NCI-H128 (cell line): ENCODE data around the gene CDKN3.
"Not testable (repeated sequence)": the region's sequence is repeated elsewhere in the genome, so short reads cannot be mapped to it uniquely, and the experiment has no call there.

ENCODE experiments used
- DNase-seq: peaks from one replicate; lab custom pipeline; 2025; ENCODE audit not compliant: unreplicated experiment; lab: John Stamatoyannopoulos, UW

CDKN3 gene

DNA sequence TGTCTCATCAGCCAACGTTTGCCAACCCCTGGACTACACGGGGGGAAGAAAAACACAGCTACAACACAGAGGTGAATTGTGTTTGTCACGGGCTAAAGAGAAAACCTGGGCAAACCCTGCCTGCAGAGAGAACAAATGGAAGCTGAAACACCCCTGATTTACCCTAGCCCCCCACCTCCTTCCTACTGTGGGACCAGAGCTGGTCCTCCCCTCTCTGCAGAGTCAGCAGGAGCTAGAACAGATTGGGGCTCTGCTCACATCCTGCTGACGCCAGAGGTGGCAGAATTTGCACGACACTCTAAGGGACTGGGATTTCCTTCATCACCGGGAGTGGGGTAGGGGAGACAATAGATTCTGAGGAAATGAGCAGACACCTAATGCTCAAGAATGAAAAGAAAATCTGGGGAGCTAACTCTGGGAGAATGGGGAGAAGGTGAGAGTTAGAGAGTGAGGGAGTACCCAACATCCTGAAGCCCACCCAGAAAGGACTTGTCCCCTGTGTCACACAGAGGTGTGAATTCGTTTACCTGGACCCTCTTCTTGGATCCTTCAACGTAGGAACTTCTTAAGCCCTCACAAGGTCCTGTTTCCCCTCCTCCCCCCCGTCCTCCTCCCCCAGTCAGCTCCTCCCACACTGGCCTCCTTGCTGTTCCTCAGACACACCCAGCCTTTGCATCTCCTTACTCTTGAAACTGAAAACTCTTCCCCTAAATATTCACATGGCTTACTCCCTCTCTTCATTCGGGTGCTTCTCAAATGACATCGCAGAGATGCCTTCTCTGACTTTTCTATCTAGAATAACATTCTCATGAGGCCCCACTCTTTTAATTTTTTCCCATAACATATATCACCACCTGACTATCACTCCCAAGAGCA lies 26.2 kb upstream of the CDKN3 start:
- no peak for DNase-seq

DNA sequence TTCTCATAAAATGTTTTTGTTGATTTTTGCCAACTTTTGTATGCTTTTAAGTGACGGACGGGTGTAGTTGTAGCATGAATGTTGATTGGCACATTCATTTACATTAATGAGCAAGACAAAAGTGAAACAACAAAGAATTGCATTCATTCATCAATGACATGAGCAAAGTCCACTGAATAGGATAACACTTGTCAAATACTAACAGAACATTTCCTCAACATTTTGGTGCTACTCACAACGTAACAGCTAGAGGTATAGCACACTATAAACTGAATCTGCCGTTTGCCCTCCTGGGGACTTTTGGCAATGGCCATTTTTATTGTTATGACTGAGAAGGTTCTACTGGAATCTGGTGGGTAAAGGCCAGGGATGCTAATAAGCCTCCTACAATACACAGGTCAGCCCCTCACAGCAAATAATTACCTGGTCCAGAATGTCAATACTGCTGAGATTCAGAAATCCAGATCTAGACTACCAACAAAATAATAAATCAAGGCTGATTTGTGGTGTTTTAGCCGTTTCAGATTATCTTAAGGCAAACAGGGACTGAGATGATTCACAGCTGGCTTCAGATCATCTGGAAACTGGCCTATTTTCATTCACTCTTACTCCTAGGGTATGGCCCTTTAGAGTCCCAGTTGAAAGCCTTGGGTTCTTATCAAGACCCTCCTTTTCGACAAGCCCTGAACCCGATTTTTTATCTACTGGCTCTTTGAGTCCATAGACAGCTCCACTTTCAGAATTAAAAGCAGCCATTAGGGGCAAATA lies 22.5 kb upstream of the CDKN3 start:
- no peak for DNase-seq

DNA sequence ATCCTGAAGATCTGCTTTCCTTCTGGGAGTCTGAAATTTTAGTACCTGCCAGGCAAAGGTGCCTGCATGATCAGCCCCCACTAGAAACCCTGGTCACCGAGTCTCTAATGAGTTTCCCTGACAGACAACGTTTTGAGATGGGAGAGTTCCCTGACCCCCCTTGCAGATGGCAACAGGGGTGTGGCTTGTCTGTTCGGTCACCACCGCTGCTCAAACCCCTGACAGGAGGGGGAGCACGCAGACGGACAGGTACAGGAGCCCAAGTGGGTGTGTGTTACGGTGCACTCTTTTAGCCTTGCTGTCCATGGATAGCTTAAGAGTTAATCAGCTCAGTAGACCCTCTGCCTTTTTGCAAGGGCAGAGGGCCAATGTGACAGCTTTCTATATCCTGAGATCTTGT lies 19.3 kb upstream of the CDKN3 start:
- no peak for DNase-seq

DNA sequence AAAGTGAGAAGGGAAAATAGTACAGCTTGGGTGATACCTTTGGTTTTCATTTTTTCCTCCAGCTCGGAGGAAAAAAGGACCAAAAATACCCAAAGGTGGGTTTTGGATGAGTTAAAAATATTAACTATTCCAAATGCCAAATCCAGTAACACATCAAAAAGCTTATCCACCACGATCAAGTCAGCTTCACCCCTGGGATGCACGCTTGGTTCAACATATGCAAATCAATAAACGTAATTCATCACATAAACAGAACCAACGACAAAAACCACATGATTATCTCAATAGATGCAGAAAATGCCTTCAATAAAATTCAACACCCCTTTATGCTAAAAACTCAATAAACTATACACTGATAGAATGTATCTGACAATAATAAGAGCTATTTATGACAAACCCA lies 17.9 kb upstream of the CDKN3 start:
- not testable (repeated sequence) for DNase-seq

DNA sequence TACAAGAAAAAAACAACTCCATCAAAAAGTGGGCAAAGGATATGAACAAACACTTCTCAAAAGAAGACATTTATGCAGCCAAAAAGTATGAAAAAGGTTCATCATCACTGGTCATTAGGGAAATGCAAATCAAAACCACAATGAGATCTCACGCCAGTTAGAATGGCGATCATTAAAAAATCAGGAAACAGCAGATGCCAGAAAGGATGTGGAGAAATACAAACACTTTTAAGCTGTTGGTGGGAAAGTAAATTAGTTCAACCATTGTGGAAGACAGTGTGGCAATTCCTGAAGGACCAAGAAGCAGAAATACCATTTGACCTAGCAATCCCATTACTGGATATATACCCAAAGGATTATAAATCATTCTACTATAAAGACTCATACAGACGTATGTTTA lies 16.2 kb upstream of the CDKN3 start:
- not testable (repeated sequence) for DNase-seq

DNA sequence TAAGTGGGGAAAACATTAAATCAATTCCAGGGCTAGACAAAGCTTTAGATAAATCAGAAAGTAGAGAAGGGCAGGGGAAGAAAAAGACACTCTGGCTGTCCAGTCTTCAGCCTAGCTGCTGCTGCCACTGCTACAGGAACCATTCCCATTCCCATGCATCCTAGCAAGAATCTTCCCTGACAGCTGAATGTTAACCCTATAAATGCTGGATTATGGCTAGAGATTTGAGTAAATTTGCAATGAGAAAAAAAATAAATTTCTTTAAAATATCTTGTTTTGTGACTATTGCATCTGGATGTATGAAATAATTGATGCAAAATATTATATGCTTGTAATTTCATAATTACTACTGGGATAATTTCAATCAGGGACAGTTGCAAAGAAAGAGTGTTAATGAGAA lies 15.0 kb upstream of the CDKN3 start:
- no peak for DNase-seq

DNA sequence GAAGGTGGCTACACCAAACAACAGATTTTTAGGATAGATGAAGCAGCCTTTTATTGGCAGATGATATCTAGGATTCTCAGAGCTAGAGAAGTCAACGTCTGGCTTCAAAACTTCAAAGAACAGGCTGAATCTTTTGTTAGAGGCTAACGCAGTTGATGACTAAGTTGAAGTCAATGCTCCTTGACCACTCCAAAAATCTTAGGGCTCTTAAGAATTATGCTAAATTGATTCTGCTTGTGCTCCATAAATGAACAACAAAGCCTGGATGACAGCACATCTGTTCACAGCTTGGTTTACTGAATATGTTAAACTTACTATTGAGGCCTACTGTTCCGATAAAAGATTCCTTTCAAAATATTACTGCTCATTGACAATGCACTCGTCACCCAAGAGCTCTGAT lies 13.0 kb upstream of the CDKN3 start:
- no peak for DNase-seq

DNA sequence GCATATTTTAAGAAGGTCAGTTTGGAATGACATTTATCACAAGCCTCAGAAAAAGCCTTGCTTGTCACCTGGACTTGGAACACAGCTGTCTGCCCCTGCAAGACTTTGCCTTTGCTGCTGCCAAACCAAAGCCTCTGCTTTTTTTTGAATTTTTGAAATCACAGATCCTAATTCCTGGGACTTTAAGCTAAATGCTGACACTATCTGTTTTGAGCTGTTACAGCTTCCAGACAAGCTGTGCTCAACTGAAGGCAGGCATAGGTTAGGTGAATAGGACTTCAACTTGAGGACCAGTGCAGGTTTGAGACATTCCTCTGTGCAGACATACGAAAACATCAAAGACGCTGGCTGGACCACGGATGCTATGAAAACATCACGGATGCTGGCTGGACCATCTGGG lies 11.3 kb upstream of the CDKN3 start:
- DNase-seq, result no peak

DNA sequence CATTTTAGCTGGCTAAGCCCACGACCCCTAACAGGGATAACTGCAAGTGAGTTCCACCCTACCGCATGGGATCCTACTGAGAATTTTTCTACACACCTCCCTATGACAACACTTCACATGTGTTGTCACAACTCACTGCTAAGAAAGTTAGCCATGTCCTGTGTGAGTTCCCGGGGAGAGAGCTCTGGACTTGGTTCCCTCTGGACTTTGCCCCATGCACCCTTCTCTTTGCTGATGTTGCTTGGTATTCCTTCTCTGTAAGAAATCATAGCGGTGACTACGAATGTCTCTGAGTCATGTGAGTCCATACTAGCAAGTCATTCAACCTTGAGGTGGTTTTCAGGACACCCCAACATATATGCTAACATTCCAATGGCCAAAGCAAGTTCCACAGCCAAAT lies 9.5 kb upstream of the CDKN3 start:
- DNase-seq, result no peak

DNA sequence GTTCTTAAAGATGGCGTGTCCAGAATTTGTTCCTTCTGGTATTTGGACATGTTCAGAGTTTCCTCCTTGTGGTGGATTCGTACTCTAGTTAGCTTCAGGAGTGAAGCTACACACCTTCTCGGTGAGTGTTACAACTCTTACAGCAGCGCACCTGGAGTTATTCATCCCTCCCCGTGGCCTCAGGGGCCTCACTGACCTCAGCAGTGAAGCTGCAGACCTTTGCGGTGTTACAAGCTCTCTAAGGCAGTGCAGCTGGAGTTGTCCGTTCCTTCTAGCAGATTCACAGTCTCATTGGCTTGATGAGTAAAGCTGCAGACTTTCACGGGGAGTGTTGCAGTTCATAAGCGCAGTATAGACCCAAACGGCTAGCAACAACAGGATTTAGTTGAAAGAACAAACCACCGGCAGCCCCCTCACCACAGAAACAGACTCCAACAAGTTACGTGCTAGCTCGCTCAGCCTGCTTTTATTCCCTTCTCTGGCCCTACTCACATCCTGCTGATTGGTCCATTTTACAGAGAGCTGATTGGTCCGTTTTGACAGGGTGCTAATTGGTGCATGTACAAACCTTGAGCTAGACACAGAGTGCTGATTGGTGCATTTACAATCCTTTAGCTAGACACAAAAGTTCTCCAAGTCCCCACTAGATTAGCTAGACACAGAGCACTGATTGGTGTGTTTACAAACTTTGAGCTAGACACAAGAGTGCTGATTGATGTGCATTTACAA lies 4.5 kb upstream of the CDKN3 start:
- no peak for DNase-seq

DNA sequence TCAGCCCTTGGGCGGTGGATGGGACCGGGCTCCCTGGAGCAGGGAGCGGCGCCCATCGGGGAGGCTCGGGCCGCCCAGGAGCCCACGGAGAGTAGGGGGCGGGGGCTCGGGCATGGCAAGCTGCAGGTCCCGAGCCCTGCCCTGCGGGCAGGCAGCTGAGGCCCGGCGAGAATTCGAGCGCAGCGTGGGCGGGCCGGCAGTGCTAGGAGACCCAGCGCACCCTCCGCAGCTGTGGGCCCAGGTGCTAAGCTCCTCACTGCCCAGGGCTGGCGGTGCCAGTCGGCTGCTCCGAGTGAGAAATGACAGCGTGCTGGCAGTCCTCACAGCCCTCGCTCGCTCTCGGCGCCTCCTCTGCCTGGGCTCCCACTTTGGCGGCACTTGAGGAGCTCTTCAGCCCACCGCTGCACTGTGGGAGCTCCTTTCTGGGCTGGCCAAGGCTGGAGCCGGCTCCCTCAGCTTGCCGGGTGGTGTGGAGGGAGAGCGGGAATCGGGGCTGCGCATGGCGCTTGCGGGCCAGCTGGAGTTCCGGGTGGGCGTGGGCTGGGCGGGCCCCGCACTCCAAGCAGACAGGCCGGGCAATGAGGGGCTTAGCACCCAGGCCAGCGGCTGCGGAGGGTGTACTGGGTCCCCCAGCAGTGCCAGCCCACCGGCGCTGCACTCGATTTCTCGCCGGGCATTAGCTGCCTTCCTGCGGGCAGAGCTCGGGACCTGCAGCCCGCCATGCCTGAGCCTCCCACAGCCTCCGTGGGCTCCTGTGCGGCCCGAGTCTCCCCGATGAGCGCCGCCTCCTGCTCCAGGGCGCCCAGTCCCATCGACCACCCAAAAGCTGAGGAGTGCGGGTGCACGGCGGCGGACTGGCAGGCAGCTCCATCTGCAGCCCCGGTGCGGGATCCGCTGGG lies 3.6 kb upstream of the CDKN3 start:
- DNase-seq, result not testable (repeated sequence)

DNA sequence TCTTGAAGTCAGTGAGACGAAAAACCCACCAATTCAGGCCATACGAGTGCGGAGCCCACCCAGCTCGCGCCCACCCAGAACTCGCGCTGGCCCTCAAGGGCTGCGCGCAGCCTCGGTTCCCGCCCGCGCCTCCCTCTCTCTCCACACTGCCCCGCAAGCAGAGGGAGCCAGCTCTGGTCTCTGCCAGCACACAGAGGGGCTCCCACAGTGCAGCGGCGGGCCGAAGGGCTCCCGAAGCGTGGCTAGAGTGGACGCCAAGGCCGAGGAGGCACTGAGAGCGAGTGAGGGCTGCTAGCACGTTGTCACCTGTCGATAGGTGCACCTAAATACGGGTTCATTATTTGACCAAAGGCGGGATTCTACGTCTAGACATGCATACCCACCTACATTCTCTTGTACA lies 2.2 kb upstream of the CDKN3 start:
- DNase-seq, result no peak

DNA sequence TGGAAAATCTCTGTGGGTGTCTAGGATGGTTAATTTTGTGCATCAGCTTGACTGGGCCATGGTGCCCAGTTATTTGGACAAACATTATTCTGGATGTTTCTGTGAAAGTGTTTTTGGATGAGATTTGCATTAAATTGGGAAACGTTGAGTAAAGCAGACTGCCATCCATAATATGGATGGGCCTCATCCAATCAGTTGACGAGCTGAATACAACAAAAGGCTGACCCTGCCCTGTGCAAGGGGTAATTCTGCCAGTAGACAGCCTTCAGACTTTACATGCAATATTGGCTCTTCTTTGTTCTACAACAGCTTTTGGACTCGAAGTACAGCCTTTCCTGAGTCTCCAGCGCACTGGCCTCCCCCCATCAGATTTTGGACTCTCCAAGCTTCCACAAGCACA lies 1.5 kb upstream of the CDKN3 start:
- no peak for DNase-seq

DNA sequence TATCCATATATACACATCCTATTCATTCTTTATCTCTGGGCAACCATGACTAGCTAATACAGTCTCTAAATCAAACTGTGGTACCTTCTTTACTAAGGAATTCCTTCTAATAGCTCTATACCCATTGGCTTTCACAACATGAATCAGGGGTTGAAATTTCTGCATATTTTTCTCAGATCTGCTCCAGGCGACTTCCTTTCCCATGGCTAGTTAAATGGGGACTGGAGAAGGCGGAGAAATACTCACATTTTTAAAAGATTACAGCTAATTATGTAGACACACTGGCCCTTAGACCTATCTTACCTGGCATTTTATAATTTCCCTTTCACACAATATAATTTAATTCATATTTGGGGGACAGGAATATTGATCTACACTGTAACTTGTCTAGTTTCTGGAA lies 1.1 kb upstream of the CDKN3 start:
- no peak for DNase-seq

DNA sequence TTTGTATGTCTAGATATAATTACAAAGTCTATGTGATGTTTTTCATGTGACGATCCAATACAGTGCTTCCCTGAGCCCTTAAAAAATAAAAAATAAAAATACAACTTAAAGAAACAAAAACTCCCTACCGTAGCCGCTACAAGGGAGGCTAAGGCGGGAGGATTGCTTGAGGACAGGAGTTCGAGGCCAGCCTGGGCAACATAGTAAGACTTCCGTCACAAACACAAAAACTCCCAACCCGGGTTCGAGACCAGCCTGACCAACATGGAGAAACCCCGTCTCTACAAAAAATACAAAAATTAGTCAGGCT lies 669 bp upstream of the CDKN3 start:
- no peak for DNase-seq

DNA sequence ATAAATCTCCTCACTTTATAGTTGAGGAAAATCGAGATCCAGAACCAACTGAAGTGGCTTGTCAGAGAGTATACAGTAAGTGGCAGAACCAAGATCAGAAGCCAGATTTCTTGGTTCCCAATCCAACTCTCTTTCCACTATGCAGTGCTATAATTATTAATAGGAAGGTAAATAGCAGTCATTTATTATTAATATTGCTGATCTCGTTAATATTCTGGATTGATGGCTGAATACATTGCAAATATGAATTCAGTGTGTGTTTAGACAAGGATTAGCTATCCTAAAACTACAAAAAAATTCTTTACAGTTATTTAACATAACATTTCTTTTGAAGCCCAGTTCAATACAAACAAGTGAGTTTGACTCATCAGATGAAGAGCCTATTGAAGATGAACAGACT lies 2.8 kb downstream of the CDKN3 start:
- DNase-seq, result no peak

DNA sequence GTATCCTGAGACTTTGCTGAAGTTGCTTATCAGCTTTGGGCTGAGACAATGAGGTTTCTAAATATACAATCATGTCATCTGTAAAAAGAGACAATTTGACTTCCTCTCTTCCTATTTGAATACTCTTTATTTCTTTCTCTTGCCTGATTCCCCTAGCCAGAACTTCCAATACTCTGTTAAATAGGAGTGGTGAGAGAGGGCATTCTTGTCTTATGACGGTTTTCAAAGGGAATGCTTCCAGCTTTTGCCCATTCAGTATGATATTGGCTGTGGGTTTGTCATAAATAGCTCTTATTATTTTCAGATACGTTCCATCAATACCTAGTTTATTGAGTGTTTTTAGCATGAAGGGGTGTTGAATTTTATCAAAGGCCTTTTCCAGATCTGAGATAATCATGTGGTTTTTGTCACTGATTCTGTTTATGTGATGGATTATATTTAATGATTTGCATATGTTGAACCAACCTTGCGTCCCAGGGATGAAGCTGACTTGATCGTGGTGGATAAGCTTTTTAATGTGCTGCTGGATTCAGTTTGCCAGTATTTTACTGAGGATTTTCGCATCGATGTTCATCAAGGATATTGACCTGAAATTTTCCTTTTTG lies 6.7 kb downstream of the CDKN3 start:
- not testable (repeated sequence) for DNase-seq

DNA sequence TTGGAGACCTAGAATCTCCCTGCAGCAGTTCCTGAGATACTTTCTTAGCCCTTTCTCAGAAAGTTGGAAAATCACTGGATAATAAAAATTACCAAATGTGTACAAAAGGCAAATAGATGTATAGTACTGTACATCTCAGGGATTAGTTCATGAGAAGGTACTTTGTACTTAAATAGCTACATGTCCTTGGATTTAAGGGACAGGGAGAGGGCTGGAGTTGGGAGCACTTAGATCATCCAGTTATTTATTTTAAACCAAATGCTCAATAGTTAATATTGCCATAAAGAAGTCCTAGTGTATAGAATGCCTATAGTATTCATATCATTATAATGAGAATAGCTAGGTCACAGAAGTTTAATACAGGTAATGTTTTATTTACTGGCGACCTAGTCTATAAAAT lies 13.4 kb downstream of the CDKN3 start:
- DNase-seq, result no peak

DNA sequence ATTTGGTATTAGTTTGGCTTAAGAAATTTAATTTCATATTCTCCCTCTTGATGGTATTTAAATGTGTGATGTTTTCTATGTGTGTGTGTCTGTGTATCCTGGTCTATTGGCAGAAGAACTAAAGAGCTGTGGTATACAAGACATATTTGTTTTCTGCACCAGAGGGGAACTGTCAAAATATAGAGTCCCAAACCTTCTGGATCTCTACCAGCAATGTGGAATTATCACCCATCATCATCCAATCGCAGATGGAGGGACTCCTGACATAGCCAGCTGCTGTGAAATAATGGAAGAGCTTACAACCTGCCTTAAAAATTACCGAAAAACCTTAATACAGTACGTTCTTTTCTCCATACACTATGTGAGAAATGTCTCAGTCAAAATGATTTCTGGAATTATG lies 14.6 kb downstream of the CDKN3 start:
- no peak for DNase-seq

DNA sequence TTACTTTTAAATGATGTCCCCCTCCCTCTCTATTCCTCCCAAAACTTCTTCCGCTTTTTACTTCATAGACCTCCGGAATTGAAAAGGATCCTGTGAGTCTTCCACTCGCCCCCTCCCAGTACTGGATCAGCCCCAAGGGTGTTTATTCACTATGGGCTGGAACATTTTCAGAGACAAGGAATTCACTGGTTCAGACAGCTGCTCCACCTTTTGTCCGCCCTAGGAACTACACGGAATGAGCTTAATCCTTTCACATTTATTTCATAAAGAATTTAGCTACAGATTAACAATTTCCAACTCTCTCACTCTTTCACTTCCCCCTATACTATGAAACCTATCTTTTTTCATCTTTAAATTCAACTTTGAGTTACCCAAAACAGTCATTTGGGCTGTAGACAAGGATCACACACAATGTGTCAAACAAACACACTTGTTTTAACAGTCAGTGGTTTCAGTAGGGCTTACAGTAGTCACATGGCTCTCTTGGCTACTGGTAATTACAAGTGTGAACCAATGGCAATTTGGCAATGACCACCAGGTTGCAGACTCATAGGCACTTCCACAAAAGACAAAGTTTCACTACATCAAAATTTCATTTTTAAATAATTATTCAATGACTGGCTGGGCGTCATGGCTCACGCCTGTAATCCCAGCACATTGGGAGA lies 23.8 kb downstream of the CDKN3 start:
- DNase-seq, result no peak
